Prostate gland (tissue), 2 donors: ENCODE results near the gene DNM3.

Experiments
- CTCF ChIP-seq, 4 experiments: fragments of 200-600 bp in 2 of 4; fragments of 450-650 bp in 2 of 4; sonication (generic) in 2 of 4; IDR thresholded peaks; 1 replicate in 3 of 4; 2 replicates in 1 of 4; pipeline ENCODE4 v1.5.1; 2016 to 2019; ENCODE audit warnings: antibody characterized with exemption in 4 of 4, mild to moderate bottlenecking in 2 of 4, moderate library complexity in 2 of 4
- POLR2A ChIP-seq: fragments of 450-650 bp; IDR thresholded peaks from one replicate; pipeline ENCODE4 v1.6.1; 2016; ENCODE audit warnings: antibody characterized with exemption, mild to moderate bottlenecking

DNA sequence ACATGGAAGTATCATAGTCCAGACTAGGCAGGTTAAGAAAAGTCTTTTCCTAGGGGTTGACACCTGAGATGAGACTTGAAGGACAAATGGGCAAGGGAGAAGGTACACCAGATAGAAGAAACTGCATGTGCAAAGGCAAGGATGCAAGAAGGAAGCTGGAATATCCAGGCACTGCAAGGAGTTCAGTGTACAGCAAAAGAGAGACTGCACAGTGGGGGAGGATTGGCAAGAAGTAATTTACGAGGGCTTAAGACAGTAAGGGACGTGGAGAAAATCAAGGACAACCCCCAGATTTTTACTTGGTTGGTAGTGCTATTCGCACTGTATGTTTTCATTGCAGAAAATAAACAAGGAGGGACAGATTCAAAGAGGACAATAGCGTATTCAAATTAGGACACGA lies 58.5 kb downstream of the DNM3 start:
- TF ChIP-seq POLR2A, result no peak
- TF ChIP-seq CTCF (IDR thresholded peaks at IDR 0.05), result no peak
